Measurements from ENCODE around the gene GALNT14.

GALNT14 gene

GRCh38 chr2:30948130-30948529, 190.1 kb downstream of the GALNT14 start:
- H3K9me3 ChIP-seq (ENCODE audit: control insufficient read depth, low read depth, low read length), result no peaks in the 10 kb centered on the region
- H3K27ac ChIP-seq (ENCODE audit: low read length), result no peak overlapping the region
- no peaks in the 10 kb centered on the region for H3K36me3 ChIP-seq (ENCODE audit: control insufficient read depth, low read depth, low read length)
- H3K4me1 ChIP-seq (ENCODE audit: control insufficient read depth, low read depth, low read length), result no peaks in the 10 kb centered on the region
- no peak overlapping the region for H3K9ac ChIP-seq (ENCODE audit: low read length)
- H3K27me3 ChIP-seq (ENCODE audit: control insufficient read depth, insufficient read depth, low read length), result no peaks in the 10 kb centered on the region
- no peak overlapping the region for H3K4me3 ChIP-seq (ENCODE audit: low read length)

GRCh38 chr2:30947686-30948085, 190.6 kb downstream of the GALNT14 start:
- H3K9me3 ChIP-seq (ENCODE audit: control insufficient read depth, low read depth, low read length), result no peaks in the 10 kb centered on the region
- H3K27ac ChIP-seq (ENCODE audit: low read length), result no peak overlapping the region
- no peaks in the 10 kb centered on the region for H3K27me3 ChIP-seq (ENCODE audit: control insufficient read depth, insufficient read depth, low read length)
- no peaks in the 10 kb centered on the region for H3K36me3 ChIP-seq (ENCODE audit: control insufficient read depth, low read depth, low read length)
- H3K9ac ChIP-seq (ENCODE audit: low read length), result no peak overlapping the region
- peaks cover 2% of the 10 kb centered on the region for H3K4me1 ChIP-seq (ENCODE audit: control insufficient read depth, low read depth, low read length)
- no peak overlapping the region for H3K4me3 ChIP-seq (ENCODE audit: low read length)

GRCh38 chr2:30942419-30942818, 195.8 kb downstream of the GALNT14 start:
- no peak overlapping the region for H3K9ac ChIP-seq (ENCODE audit: low read length)
- H3K27ac ChIP-seq (ENCODE audit: low read length), result no peak overlapping the region
- no peaks in the 10 kb centered on the region for H3K9me3 ChIP-seq (ENCODE audit: control insufficient read depth, low read depth, low read length)
- no peaks in the 10 kb centered on the region for H3K27me3 ChIP-seq (ENCODE audit: control insufficient read depth, insufficient read depth, low read length)
- H3K4me1 ChIP-seq (ENCODE audit: control insufficient read depth, low read depth, low read length), result peaks cover 28% of the 10 kb centered on the region
- no peaks in the 10 kb centered on the region for H3K36me3 ChIP-seq (ENCODE audit: control insufficient read depth, low read depth, low read length)
- H3K4me3 ChIP-seq (ENCODE audit: low read length), result no peak overlapping the region

- no peaks in the 10 kb centered on the region for H3K27me3 ChIP-seq (ENCODE audit: control insufficient read depth, insufficient read depth, low read length)
- no peaks in the 10 kb centered on the region for H3K36me3 ChIP-seq (ENCODE audit: control insufficient read depth, low read depth, low read length)
- no peak overlapping the region for H3K4me3 ChIP-seq (ENCODE audit: low read length)
- no peaks in the 10 kb centered on the region for H3K9me3 ChIP-seq (ENCODE audit: control insufficient read depth, low read depth, low read length)
- H3K9ac ChIP-seq (ENCODE audit: low read length), result no peak overlapping the region
- H3K27ac ChIP-seq (ENCODE audit: low read length), result no peak overlapping the region
- peaks cover 36% of the 10 kb centered on the region for H3K4me1 ChIP-seq (ENCODE audit: control insufficient read depth, low read depth, low read length)
Observed at GRCh38 chr2:30940839-30941238, 197.4 kb downstream of the GALNT14 start.

- Histone ChIP-seq H3K4me1 (ENCODE audit: control insufficient read depth, low read depth, low read length) (peaks cover 36% of the 10 kb centered on the region), H3K9ac (ENCODE audit: low read length) (no peak overlapping the region), H3K27ac (ENCODE audit: low read length) (no peak overlapping the region), H3K27me3 (ENCODE audit: control insufficient read depth, insufficient read depth, low read length) (no peaks in the 10 kb centered on the region), H3K36me3 (ENCODE audit: control insufficient read depth, low read depth, low read length) (no peaks in the 10 kb centered on the region), H3K9me3 (ENCODE audit: control insufficient read depth, low read depth, low read length) (no peaks in the 10 kb centered on the region), H3K4me3 (ENCODE audit: low read length) (no peak overlapping the region)
Observed at GRCh38 chr2:30939364-30939763, 198.9 kb downstream of the GALNT14 start.

- Histone ChIP-seq H3K4me3 (ENCODE audit: low read length) (no peak overlapping the region), H3K9ac (ENCODE audit: low read length) (no peak overlapping the region), H3K27ac (ENCODE audit: low read length) (no peak overlapping the region), H3K9me3 (ENCODE audit: control insufficient read depth, low read depth, low read length) (no peaks in the 10 kb centered on the region), H3K4me1 (ENCODE audit: control insufficient read depth, low read depth, low read length) (peaks cover 36% of the 10 kb centered on the region), H3K27me3 (ENCODE audit: control insufficient read depth, insufficient read depth, low read length) (no peaks in the 10 kb centered on the region), H3K36me3 (ENCODE audit: control insufficient read depth, low read depth, low read length) (no peaks in the 10 kb centered on the region)
Observed at GRCh38 chr2:30938196-30938595, 200.0 kb downstream of the GALNT14 start.

GRCh38 chr2:30936977-30937376, 201.3 kb downstream of the GALNT14 start:
- Histone ChIP-seq H3K9ac (ENCODE audit: low read length) (no peak overlapping the region), H3K9me3 (ENCODE audit: control insufficient read depth, low read depth, low read length) (no peaks in the 10 kb centered on the region), H3K27ac (ENCODE audit: low read length) (no peak overlapping the region), H3K36me3 (ENCODE audit: control insufficient read depth, low read depth, low read length) (no peaks in the 10 kb centered on the region), H3K27me3 (ENCODE audit: control insufficient read depth, insufficient read depth, low read length) (no peaks in the 10 kb centered on the region), H3K4me3 (ENCODE audit: low read length) (no peak overlapping the region), H3K4me1 (ENCODE audit: control insufficient read depth, low read depth, low read length) (peaks cover 27% of the 10 kb centered on the region)

GRCh38 chr2:30935795-30936194, 202.4 kb downstream of the GALNT14 start:
- Histone ChIP-seq H3K27ac (ENCODE audit: low read length) (no peak overlapping the region), H3K36me3 (ENCODE audit: control insufficient read depth, low read depth, low read length) (no peaks in the 10 kb centered on the region), H3K4me3 (ENCODE audit: low read length) (no peak overlapping the region), H3K4me1 (ENCODE audit: control insufficient read depth, low read depth, low read length) (peaks cover 27% of the 10 kb centered on the region), H3K9me3 (ENCODE audit: control insufficient read depth, low read depth, low read length) (no peaks in the 10 kb centered on the region), H3K27me3 (ENCODE audit: control insufficient read depth, insufficient read depth, low read length) (no peaks in the 10 kb centered on the region), H3K9ac (ENCODE audit: low read length) (no peak overlapping the region)

- Histone ChIP-seq H3K36me3 (ENCODE audit: control insufficient read depth, low read depth, low read length) (no peaks in the 10 kb centered on the region), H3K4me1 (ENCODE audit: control insufficient read depth, low read depth, low read length) (peaks cover 25% of the 10 kb centered on the region), H3K4me3 (ENCODE audit: low read length) (no peak overlapping the region), H3K9ac (ENCODE audit: low read length) (no peak overlapping the region), H3K27me3 (ENCODE audit: control insufficient read depth, insufficient read depth, low read length) (no peaks in the 10 kb centered on the region), H3K27ac (ENCODE audit: low read length) (no peak overlapping the region), H3K9me3 (ENCODE audit: control insufficient read depth, low read depth, low read length) (no peaks in the 10 kb centered on the region)
Observed at GRCh38 chr2:30934066-30934465, 204.2 kb downstream of the GALNT14 start.

GRCh38 chr2:30933496-30933895, 204.7 kb downstream of the GALNT14 start:
- Histone ChIP-seq H3K9me3 (ENCODE audit: control insufficient read depth, low read depth, low read length) (no peaks in the 10 kb centered on the region), H3K36me3 (ENCODE audit: control insufficient read depth, low read depth, low read length) (no peaks in the 10 kb centered on the region), H3K4me1 (ENCODE audit: control insufficient read depth, low read depth, low read length) (peaks cover 19% of the 10 kb centered on the region), H3K9ac (ENCODE audit: low read length) (no peak overlapping the region), H3K27me3 (ENCODE audit: control insufficient read depth, insufficient read depth, low read length) (no peaks in the 10 kb centered on the region), H3K27ac (ENCODE audit: low read length) (no peak overlapping the region), H3K4me3 (ENCODE audit: low read length) (no peak overlapping the region)

GRCh38 chr2:30932870-30933269, 205.4 kb downstream of the GALNT14 start:
- Histone ChIP-seq H3K27me3 (ENCODE audit: control insufficient read depth, insufficient read depth, low read length) (no peaks in the 10 kb centered on the region), H3K4me3 (ENCODE audit: low read length) (no peak overlapping the region), H3K36me3 (ENCODE audit: control insufficient read depth, low read depth, low read length) (no peaks in the 10 kb centered on the region), H3K27ac (ENCODE audit: low read length) (no peak overlapping the region), H3K4me1 (ENCODE audit: control insufficient read depth, low read depth, low read length) (peaks cover 13% of the 10 kb centered on the region), H3K9ac (ENCODE audit: low read length) (no peak overlapping the region), H3K9me3 (ENCODE audit: control insufficient read depth, low read depth, low read length) (no peaks in the 10 kb centered on the region)

GRCh38 chr2:30931841-30932407, 206.3 kb downstream of the GALNT14 start:
- Histone ChIP-seq H3K36me3 (ENCODE audit: control insufficient read depth, low read depth, low read length) (no peaks in the 10 kb centered on the region), H3K27me3 (ENCODE audit: control insufficient read depth, insufficient read depth, low read length) (no peaks in the 10 kb centered on the region), H3K4me3 (ENCODE audit: low read length) (no peak overlapping the region), H3K4me1 (ENCODE audit: control insufficient read depth, low read depth, low read length) (peaks cover 4% of the 10 kb centered on the region), H3K9me3 (ENCODE audit: control insufficient read depth, low read depth, low read length) (no peaks in the 10 kb centered on the region), H3K27ac (ENCODE audit: low read length) (no peak overlapping the region), H3K9ac (ENCODE audit: low read length) (no peak overlapping the region)

Measured in iPS-18a (cell line).